HG03175 (cell line): ENCODE measurements around the gene DNAH11.
"Not testable (repeated sequence)": the region's sequence is repeated elsewhere in the genome, so short reads cannot be mapped to it uniquely, and the experiment has no call there.

ENCODE experiments used
- ATAC-seq: cut with Tn5 transposase; IDR thresholded peaks from one replicate; pipeline ENCODE4 v1.9.1; 2021; ENCODE audit warnings: mild to moderate bottlenecking, moderate library complexity; ENCODE audit not compliant: unreplicated experiment

The DNAH11 gene

GRCh38 chr7:21542891-21543527, at the start of gene DNAH11:
Gene DNAH11, plus strand, starts transcription at chr7:21543039. Its CDS starts 207 bp downstream, at chr7:21543246.
- ATAC-seq, result no peak

- ATAC-seq, result no peak
Observed at GRCh38 chr7:21495731-21496130, 47.1 kb upstream of the DNAH11 start.

GRCh38 chr7:21497072-21497471, 45.8 kb upstream of the DNAH11 start:
- ATAC-seq, result no peak

GRCh38 chr7:21500117-21500832, 42.6 kb upstream of the DNAH11 start:
- ATAC-seq, result no peak

- ATAC-seq, result no peak
Observed at GRCh38 chr7:21504021-21504420, 38.8 kb upstream of the DNAH11 start.

GRCh38 chr7:21507627-21508343, 35.1 kb upstream of the DNAH11 start:
- no peak for ATAC-seq

GRCh38 chr7:21508538-21508937, 34.3 kb upstream of the DNAH11 start:
- ATAC-seq, result no peak

- ATAC-seq, result no peak
Observed at GRCh38 chr7:21514062-21514461, 28.8 kb upstream of the DNAH11 start.

- ATAC-seq, result no peak
Observed at GRCh38 chr7:21524680-21525079, 18.2 kb upstream of the DNAH11 start.

GRCh38 chr7:21526007-21526406, 16.8 kb upstream of the DNAH11 start:
- no peak for ATAC-seq

- ATAC-seq, result no peak
Observed at GRCh38 chr7:21526448-21526847, 16.4 kb upstream of the DNAH11 start.

GRCh38 chr7:21532485-21532884, 10.4 kb upstream of the DNAH11 start:
- ATAC-seq, result not testable (repeated sequence)

- not testable (repeated sequence) for ATAC-seq
Observed at GRCh38 chr7:21533646-21534045, 9.2 kb upstream of the DNAH11 start.

- not testable (repeated sequence) for ATAC-seq
Observed at GRCh38 chr7:21536445-21537118, 6.3 kb upstream of the DNAH11 start.

- no peak for ATAC-seq
Observed at GRCh38 chr7:21538936-21539495, 3.8 kb upstream of the DNAH11 start.

GRCh38 chr7:21543528-21544302, 876 bp downstream of the DNAH11 start:
- no peak for ATAC-seq

GRCh38 chr7:21544303-21544656, 1.4 kb downstream of the DNAH11 start:
- no peak for ATAC-seq

- no peak for ATAC-seq
Observed at GRCh38 chr7:21544715-21545114, 1.9 kb downstream of the DNAH11 start.

GRCh38 chr7:21547501-21547900, 4.7 kb downstream of the DNAH11 start:
- no peak for ATAC-seq

- ATAC-seq, result no peak
Observed at GRCh38 chr7:21548491-21548890, 5.7 kb downstream of the DNAH11 start.
